Stimulated activated CD4-positive, alpha-beta T cell treated with anti-CD3 and anti-CD28 coated beads, Interleukin-4, amount 100 ng/mL, for 24 hours (primary cell): ENCODE data around the gene DLGAP3.
"Not testable (repeated sequence)": the region's sequence is repeated elsewhere in the genome, so short reads cannot be mapped to it uniquely, and the experiment has no call there.

Experiments
- DNase-seq: peaks from one replicate; pipeline ENCODE4 v3.0.0-alpha.2; 2020

The DLGAP3 gene

GRCh38 chr1:34828611-34829010 is 100.8 kb downstream of the DLGAP3 start:
- no peak for DNase-seq

GRCh38 chr1:34827341-34827941 is 102.0 kb downstream of the DLGAP3 start:
- no peak for DNase-seq

- DNase-seq, result no peak
Observed at GRCh38 chr1:34825455-34826091, 103.9 kb downstream of the DLGAP3 start.

- no peak for DNase-seq
Observed at GRCh38 chr1:34824817-34825454, 104.5 kb downstream of the DLGAP3 start.

- DNase-seq, result no peak
Observed at GRCh38 chr1:34822202-34822601, 107.2 kb downstream of the DLGAP3 start.

GRCh38 chr1:34818862-34819261 is 110.6 kb downstream of the DLGAP3 start:
- DNase-seq, result not testable (repeated sequence)

- no peak for DNase-seq
Observed at GRCh38 chr1:34816778-34817177, 112.7 kb downstream of the DLGAP3 start.

GRCh38 chr1:34816332-34816731 is 113.1 kb downstream of the DLGAP3 start:
- no peak for DNase-seq
